SK-N-SH (cell line): ENCODE data around the gene MICB.

Experiments used
- EP300 ChIP-seq, 2 experiments: IDR thresholded peaks; 2 replicates each; pipeline versions ENCODE4 v1.4.0 to v1.6.1; 2012; ENCODE audit warnings: borderline replicate concordance in 1 of 2, low read depth in 1 of 2, low read length in 1 of 2
- TAF1 ChIP-seq: IDR thresholded peaks from 2 replicates; pipeline ENCODE4 v1.6.1; 2012; ENCODE audit warnings: low read depth, mild to moderate bottlenecking, low read length, moderate library complexity, borderline replicate concordance
- YY1 ChIP-seq: IDR thresholded peaks from 2 replicates; pipeline ENCODE4 v1.4.0; 2012; ENCODE audit warnings: low read depth, mild to moderate bottlenecking
- TF ChIP-seq, protein P1 (sequence below): fragments of 200-600 bp; sonication (generic); IDR thresholded peaks from 2 replicates; pipeline ENCODE4 v1.6.1; 2017; ENCODE audit warnings: antibody characterized with exemption, mild to moderate bottlenecking, moderate library complexity
- TF ChIP-seq, protein P2 (sequence below): IDR thresholded peaks from 2 replicates; pipeline ENCODE4 v1.4.0; 2012; ENCODE audit warnings: low read depth
- TF ChIP-seq, protein P3 (sequence below): fragments of 150-350 bp; IDR thresholded peaks from 2 replicates; pipeline ENCODE4 v1.6.1; 2017; ENCODE audit warnings: antibody characterized with exemption, low read length, low read depth, borderline replicate concordance

DNA sequence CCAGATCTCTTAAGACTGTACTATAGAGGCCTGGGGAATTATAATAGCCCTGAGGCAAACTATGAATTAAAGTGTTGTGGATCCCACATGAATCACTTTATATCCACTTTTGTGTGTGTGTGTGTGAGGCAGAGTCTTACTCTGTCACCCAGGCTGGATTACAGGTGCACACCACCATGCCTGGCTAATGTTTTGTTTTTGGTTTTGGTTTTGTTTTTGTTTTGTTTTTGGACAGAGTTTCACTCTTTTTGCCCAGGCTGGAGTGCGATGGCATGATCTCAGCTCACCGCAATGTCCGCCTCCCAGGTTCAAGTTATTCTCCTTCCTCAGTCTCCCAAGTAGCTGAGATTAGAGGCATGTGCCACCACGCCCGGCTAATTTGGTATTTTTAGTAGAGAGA lies 32.2 kb upstream of the MICB start:
- TF ChIP-seq, protein P1, sequence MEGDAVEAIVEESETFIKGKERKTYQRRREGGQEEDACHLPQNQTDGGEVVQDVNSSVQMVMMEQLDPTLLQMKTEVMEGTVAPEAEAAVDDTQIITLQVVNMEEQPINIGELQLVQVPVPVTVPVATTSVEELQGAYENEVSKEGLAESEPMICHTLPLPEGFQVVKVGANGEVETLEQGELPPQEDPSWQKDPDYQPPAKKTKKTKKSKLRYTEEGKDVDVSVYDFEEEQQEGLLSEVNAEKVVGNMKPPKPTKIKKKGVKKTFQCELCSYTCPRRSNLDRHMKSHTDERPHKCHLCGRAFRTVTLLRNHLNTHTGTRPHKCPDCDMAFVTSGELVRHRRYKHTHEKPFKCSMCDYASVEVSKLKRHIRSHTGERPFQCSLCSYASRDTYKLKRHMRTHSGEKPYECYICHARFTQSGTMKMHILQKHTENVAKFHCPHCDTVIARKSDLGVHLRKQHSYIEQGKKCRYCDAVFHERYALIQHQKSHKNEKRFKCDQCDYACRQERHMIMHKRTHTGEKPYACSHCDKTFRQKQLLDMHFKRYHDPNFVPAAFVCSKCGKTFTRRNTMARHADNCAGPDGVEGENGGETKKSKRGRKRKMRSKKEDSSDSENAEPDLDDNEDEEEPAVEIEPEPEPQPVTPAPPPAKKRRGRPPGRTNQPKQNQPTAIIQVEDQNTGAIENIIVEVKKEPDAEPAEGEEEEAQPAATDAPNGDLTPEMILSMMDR, result no peak
- TF ChIP-seq, protein P2, sequence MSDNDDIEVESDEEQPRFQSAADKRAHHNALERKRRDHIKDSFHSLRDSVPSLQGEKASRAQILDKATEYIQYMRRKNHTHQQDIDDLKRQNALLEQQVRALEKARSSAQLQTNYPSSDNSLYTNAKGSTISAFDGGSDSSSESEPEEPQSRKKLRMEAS, result no peak
- TF ChIP-seq TAF1 (no peak), EP300 (IDR thresholded peaks at IDR 0.05; ENCODE audit: borderline replicate concordance in 1 of 2, low read depth in 1 of 2, low read length in 1 of 2) (no peak), YY1 (no peak)
- TF ChIP-seq, protein P3, sequence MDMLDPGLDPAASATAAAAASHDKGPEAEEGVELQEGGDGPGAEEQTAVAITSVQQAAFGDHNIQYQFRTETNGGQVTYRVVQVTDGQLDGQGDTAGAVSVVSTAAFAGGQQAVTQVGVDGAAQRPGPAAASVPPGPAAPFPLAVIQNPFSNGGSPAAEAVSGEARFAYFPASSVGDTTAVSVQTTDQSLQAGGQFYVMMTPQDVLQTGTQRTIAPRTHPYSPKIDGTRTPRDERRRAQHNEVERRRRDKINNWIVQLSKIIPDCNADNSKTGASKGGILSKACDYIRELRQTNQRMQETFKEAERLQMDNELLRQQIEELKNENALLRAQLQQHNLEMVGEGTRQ, result no peak
